22Rv1 (cell line): Measurements from ENCODE around the gene OLFM1.

Experiments
- H3K27ac ChIP-seq: fragments of 450-650 bp; 2 replicates; pipeline ENCODE4 v1.5.1; 2017
- CTCF ChIP-seq: fragments of 450-650 bp; IDR thresholded peaks from 2 replicates; pipeline ENCODE4 v1.5.1; 2017; ENCODE audit warnings: mild to moderate bottlenecking
- ZFX ChIP-seq: fragments of 450-650 bp; IDR thresholded peaks from 2 replicates; pipeline ENCODE4 v1.6.1; 2017; ENCODE audit warnings: antibody characterized with exemption, borderline replicate concordance

The OLFM1 gene

GRCh38 chr9:135101486-135101885, 14.0 kb downstream of the OLFM1 start:
- no peak overlapping the region for H3K27ac ChIP-seq
- TF ChIP-seq CTCF (no peak), ZFX (no peak)

GRCh38 chr9:135101926-135102325, 14.5 kb downstream of the OLFM1 start:
- TF ChIP-seq ZFX (no peak), CTCF (no peak)
- no peak overlapping the region for H3K27ac ChIP-seq

- no peak overlapping the region for H3K27ac ChIP-seq
- TF ChIP-seq ZFX (no peak), CTCF (no peak)
Observed at GRCh38 chr9:135102331-135102730, 14.9 kb downstream of the OLFM1 start.

GRCh38 chr9:135103001-135103446, 15.6 kb downstream of the OLFM1 start:
- TF ChIP-seq ZFX (no peak), CTCF (no peak)
- no peak overlapping the region for H3K27ac ChIP-seq

GRCh38 chr9:135103931-135104639, 16.6 kb downstream of the OLFM1 start:
- H3K27ac ChIP-seq, result no peak overlapping the region

GRCh38 chr9:135104761-135105160, 17.3 kb downstream of the OLFM1 start:
- H3K27ac ChIP-seq, result no peak overlapping the region
- TF ChIP-seq CTCF, result no peak
- no peak for TF ChIP-seq ZFX

More at GRCh38 chr9:135103931-135104639, 16.6 kb downstream of the OLFM1 start:
- TF ChIP-seq CTCF (no peak), ZFX (no peak)

- TF ChIP-seq ZFX (no peak), CTCF (no peak)
- no peak overlapping the region for H3K27ac ChIP-seq
Observed at GRCh38 chr9:135105211-135105745, 17.8 kb downstream of the OLFM1 start.
